GM10847 (cell line): ENCODE data around the gene AAMP.
A peak's percentile ranks its signal among the peaks of the same experiment; 100 is the strongest.

Experiments used
- POLR2A ChIP-seq: IDR thresholded peaks from 2 replicates; pipeline ENCODE4 v1.6.1; 2011; ENCODE audit not compliant: insufficient read length; ENCODE audit errors: extremely low read depth

The AAMP gene

DNA sequence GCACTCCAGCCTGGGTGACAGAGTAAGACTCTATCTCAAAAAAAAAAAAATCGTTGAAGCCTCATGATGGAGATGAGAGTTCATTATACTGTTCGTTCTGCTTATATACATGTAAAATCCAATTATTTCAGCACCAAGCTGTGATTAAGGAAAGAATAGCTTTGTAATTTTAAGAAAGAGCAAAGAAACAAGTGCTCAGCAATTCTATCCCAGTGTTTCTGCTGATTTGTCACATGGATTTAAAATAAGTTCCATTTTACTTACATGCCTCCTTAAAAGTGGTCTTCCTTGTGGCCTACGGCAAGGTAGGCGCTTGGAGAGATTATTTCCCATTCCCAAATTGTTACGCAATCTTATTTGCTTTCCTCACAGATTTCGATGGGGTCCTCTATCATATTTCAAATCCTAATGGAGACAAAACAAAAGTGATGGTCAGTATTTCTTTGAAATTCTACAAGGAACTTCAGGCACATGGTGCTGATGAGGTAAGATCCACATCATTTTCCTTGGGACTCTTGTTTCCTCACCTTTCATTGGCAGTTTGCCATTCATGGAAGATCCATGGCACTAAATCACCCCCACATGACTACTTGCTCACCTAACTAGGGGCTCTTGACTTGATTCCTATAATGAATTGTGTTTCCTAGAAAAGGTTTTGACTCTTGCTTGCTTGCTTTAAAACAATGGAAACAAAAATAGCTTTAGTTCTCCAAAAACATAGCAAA is 41.4 kb downstream of the AAMP start:
- no peak for TF ChIP-seq POLR2A

DNA sequence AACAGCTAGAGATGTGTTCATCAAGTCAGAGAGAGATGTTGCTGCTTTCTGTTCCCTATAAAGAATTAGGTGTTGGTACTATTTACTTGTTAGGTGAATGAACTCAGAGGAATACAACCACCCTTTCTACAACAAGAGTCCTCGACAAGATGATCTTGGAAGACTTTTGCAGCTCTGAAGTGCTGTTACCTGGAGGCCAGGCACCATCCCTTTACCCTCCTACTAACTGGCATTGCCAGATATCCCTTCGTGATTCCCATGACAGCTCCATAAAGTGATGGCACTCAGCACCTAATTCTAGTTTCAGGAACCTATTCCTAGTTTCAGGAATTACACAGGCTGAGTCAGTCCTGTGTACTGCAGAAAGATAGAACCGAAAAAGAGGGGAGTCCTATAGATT is 43.0 kb downstream of the AAMP start:
- TF ChIP-seq POLR2A, result no peak

DNA sequence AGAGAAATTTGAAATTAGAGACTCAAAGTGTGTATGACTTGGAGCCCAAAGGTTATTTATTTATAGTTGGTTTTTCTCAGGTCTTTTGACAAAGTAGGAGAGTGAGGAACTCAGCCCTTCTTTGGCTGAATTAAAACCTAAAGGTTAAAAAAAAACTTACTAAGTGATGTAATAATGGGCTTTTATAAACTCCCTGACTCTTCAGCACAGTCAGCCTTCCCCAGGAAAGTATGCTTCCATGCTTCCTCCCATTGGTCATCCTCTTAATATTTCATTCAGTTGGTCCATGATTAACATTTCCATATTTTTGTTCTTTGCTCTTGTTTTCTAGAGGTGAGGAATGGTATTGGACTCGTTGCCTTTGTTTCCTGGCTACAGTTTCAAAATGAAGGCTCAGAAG is 45.8 kb downstream of the AAMP start:
- no peak for TF ChIP-seq POLR2A

DNA sequence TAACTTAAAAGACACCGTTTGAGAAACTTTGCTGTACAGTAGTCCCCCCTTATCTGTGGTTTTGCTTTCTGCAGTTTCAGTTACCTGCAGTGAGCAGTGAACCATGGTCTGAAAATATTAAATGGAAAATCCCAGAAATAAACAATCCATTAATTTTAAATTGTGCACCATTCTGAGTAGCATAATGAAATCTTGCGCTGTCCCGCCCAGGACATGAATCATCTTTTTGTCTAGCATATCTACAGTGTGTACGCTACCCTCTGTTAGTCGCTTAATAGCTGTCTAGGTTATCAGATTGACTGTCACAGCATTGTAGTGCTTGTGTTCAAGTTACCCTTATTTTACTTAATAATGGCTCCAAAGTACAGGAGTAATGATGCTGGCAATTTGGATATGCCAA is 46.9 kb downstream of the AAMP start:
- TF ChIP-seq POLR2A, result no peak

DNA sequence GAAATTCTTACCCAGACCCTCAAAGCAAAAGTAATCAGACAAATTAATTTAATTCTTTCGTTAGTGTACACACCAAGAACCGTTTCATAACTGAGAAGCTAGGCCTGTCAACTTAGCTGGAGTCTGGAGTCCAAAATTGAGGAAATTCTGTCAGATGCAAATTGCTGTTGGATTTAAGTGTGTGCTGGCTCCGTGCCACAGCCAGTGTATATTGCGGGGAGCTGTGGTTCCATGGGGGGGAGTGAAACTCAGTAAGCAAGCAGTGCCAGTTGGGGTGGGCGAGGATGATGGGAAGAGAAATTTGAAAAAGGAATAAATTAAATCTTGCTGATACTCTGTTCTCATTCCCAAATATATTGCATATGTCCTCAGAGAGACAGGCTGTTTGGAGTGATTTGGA is 48.9 kb downstream of the AAMP start:
- no peak for TF ChIP-seq POLR2A

DNA sequence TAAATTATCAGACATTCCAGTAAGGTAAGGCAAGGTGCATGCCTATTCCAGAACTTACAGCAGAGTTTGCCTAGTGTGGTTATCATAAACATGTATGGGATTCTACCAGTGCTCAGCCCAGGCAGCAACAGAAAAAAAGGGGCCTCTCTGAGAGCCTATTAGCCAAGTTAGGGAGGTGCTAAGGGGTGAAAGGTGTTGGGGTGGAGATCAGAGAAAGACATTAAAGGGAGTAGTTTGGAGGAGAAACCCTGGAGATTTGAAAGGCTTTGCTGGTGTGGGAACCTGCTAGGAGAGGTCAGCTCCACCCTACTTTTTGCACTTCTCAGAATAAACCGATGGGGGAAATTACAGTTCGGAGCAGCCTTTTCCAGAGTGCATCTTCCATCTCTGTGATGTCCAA is 50.0 kb downstream of the AAMP start:
- TF ChIP-seq POLR2A, result no peak

DNA sequence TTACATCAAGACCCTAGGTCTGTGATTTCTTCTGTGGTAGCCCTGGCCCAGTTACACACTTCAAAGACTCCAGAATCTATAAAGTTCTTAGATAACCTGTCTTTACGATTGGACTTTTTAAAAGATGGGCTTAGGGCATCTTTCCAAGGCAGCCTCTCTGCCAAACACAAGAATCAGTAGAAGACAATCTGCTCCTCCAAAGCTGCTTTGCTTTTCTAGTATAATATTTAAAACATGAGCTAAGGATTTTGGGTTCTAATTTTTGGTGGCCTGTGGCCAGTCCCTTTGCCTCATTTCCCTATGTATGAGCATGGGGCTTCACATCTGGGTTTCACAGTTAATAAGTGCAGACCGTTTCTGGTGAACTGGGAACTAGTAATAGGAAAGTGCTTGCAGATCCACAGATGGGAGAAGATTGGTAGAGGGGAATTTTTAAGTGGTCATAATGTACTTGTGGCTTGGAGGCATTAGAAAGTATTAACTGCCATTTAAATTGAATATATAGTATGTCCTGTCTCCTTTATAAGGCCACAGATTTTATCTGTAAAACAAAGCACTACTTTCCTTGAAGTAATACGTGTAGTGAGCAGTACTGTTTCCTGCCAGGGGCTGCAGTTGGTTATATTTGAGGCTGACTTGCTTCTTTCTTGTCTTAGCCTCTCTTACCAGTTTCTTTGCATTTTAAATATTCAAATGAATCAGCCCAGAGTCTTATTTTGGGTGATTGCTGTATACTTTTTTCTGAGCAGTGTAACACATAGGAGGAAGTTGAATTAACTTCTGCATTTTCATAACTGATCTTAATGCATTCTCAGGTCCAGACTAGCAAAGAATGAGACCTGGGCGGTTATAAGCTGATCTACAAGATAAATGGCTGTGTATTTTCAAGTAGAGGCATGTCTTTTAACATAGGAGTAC is 51.4 kb downstream of the AAMP start:
- peak; percentile 23 for TF ChIP-seq POLR2A

DNA sequence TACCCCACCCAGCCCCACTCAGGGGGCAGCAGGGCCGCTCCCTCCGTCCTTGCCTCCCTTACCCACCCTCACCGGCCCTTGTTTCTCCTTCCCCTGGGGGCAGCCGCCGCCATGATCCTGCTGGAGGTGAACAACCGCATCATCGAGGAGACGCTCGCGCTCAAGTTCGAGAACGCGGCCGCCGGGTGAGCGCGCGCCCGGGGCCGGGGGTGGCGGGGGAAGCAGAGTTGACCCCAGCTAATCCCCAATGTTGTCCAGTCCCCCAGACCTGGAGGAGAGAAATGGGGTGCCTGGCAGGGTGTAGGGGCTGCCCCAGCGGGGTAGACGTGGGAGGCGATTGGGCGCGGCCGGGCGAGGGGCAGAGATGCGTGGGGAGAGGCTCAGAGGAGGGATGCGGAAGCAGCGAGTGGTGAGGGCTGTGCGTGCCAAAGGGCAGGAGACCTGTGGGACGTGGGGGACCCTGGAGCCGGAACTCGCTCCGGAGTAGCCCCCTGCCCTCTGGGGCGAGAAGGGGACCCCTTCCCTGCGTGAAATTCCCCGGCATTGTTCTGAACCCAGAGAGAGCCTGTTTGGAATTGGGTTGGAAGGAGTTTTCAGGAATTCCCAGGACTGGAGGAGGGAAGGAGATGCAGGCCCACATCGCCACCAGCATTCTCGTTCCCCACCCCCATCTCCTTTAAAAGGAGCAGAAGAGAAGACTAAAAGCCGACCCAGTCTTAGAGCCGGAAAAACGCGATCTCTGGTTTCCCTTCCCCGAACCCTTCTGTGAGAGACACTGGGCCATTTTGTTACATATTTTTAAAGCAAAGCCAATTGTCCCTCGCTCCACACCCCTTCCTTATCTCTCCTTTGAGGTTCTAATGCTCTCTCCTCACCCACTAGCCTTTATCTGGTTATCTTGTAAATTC is 52.3 kb downstream of the AAMP start:
- peak; percentile 25 for TF ChIP-seq POLR2A

DNA sequence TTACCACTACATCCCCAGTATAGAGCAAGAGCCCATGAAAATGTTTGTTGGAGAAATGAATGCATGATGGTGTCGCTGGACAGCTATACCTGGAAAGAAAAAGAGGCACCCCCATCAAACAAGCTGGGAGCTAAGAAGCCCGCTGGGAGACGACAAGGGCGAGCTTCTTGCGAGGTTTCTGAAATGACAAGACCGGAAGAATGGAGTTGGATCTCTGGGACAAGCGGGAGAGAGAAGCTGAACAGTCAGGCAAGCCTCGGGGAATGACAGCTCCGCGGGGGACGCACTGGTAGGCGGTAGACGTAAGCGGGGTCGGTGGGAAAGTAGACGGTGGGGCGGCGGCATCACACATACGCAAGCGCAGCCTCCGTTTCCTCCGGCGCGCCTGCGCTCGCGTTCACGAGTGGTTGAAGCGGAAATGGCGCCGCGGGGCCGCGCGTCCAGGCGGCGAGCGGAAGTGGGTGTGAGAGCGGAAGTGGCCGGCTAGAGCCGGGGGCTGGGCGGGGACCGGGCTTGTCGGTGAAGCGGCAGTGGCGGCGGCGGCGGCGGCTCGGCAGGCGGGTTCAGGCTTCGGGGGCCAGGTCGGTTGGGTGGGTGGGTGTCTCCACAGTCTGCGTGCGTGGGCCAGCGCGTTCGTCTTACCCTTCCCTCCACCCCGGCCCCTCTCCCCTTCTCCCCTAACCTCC is 53.1 kb downstream of the AAMP start, which contains the start of gene ARPC2:
Gene ARPC2 (plus strand): TSS at position 516 of the 686 bp plus-strand sequence. CDS start 282 bp downstream, outside the sequence.
- no peak for TF ChIP-seq POLR2A

DNA sequence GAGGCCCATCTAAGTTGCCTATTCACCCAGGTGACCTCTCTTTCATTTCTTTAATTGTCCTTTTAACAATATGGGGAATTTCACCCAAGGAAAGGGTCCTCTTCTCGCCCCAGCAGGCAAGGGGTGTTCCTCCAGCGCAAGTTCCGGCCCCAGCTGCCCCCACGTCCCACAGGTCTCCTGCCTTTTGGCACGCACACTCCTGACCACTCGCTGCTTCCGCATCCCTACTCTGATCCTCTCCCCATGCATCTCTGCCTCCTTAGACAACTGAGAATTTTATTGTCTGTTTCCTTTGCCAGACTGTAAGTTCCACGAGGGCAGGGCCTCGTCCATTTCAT is 53.6 kb downstream of the AAMP start:
- no peak for TF ChIP-seq POLR2A
